ENCODE measurements around the gene KRT71. TPM values are rescaled to one million over a fixed set of nuclear protein-coding genes. Genes with fewer than 3 reads are reported as not detected.

KRT71 gene
- not detected in 5 replicates for total RNA-seq (2022; extraction: Qiagen RNA extraction; ENCODE audit: low read depth)

GRCh38 chr12:52552681-52553195 lies at the start of gene KRT71:
Gene KRT71 (minus strand): TSS chr12:52553145. CDS start chr12:52553077, 68 bp downstream.

GRCh38 chr12:52600941-52601481 lies 48.1 kb upstream of the KRT71 start, which contains the start of gene KRT72:
Gene KRT72 (minus strand): TSS chr12:52601463. CDS start chr12:52601452, 11 bp downstream.

GRCh38 chr12:52573743-52574142 lies 20.8 kb upstream of the KRT71 start, which contains the start of gene KRT74:
Gene KRT74 (minus strand): TSS chr12:52573843. CDS start chr12:52573777, 66 bp downstream.

GRCh38 chr12:52519826-52520662 lies 32.9 kb downstream of the KRT71 start, which contains the start of gene KRT5:
Gene KRT5 (minus strand): TSS chr12:52520394. CDS start chr12:52520296, 98 bp downstream.

Other genes with a start within 250 kb of the KRT71 start
- 3.0 to 5.4 TPM (median 4.8 TPM) in 5 replicates for gene KRT83, start 231.7 kb downstream of the KRT71 start, total RNA-seq (2022; extraction: Qiagen RNA extraction; ENCODE audit: low read depth)
- not detected in 5 replicates for gene KRT85, start 185.7 kb downstream of the KRT71 start, total RNA-seq (2022; extraction: Qiagen RNA extraction; ENCODE audit: low read depth)
- not detected in 5 replicates for gene KRT84, start 167.5 kb downstream of the KRT71 start, total RNA-seq (2022; extraction: Qiagen RNA extraction; ENCODE audit: low read depth)
- not detected in 5 replicates for gene KRT82, start 146.8 kb downstream of the KRT71 start, total RNA-seq (2022; extraction: Qiagen RNA extraction; ENCODE audit: low read depth)
- 0.12 to 0.26 TPM (median 0.18 TPM) in 5 replicates for gene KRT75, start 118.8 kb downstream of the KRT71 start, total RNA-seq (2022; extraction: Qiagen RNA extraction; ENCODE audit: low read depth)
- 0.08 TPM in 1 of 5 replicates, not detected in the others for gene KRT6B, start 101.0 kb downstream of the KRT71 start, total RNA-seq (2022; extraction: Qiagen RNA extraction; ENCODE audit: low read depth)
- gene KRT6C, start 79.3 kb downstream of the KRT71 start, total RNA-seq (2022; extraction: Qiagen RNA extraction; ENCODE audit: low read depth): not detected in 5 replicates
- gene KRT6A, start 59.9 kb downstream of the KRT71 start, total RNA-seq (2022; extraction: Qiagen RNA extraction; ENCODE audit: low read depth): 0.18 to 0.52 TPM (median 0.24 TPM) in 5 replicates
- gene KRT5, start 32.8 kb downstream of the KRT71 start, total RNA-seq (2022; extraction: Qiagen RNA extraction; ENCODE audit: low read depth): 0.11 to 0.47 TPM (median 0.18 TPM) in 5 replicates
- gene KRT74, start 20.7 kb upstream of the KRT71 start, total RNA-seq (2022; extraction: Qiagen RNA extraction; ENCODE audit: low read depth): not detected in 5 replicates
- gene KRT72, start 48.3 kb upstream of the KRT71 start, total RNA-seq (2022; extraction: Qiagen RNA extraction; ENCODE audit: low read depth): not detected in 5 replicates
- not detected in 5 replicates for gene KRT73, start 65.4 kb upstream of the KRT71 start, total RNA-seq (2022; extraction: Qiagen RNA extraction; ENCODE audit: low read depth)
- gene KRT2, start 99.1 kb upstream of the KRT71 start, total RNA-seq (2022; extraction: Qiagen RNA extraction; ENCODE audit: low read depth): 0.04 TPM in 1 of 5 replicates, not detected in the others
- gene KRT1, start 127.3 kb upstream of the KRT71 start, total RNA-seq (2022; extraction: Qiagen RNA extraction; ENCODE audit: low read depth): not detected in 5 replicates
- not detected in 5 replicates for gene KRT77, start 150.4 kb upstream of the KRT71 start, total RNA-seq (2022; extraction: Qiagen RNA extraction; ENCODE audit: low read depth)
- gene KRT76, start 224.2 kb upstream of the KRT71 start, total RNA-seq (2022; extraction: Qiagen RNA extraction; ENCODE audit: low read depth): not detected in 5 replicates
- gene KRT3, start 243.0 kb upstream of the KRT71 start, total RNA-seq (2022; extraction: Qiagen RNA extraction; ENCODE audit: low read depth): 0.05 to 0.07 TPM (median 0.05 TPM) in 3 of 5 replicates, not detected in the others

Data from A549 treated with DMSO at 1 μM for 4 hours (cell line).